GM19035 (cell line): ENCODE results near the gene ABCC3.

Source experiments
- ATAC-seq: cut with Tn5 transposase; IDR thresholded peaks from one replicate; pipeline ENCODE4 v1.9.1; 2021; ENCODE audit not compliant: unreplicated experiment

ABCC3 gene

GRCh38 chr17:50682441-50682840, 47.8 kb downstream of the ABCC3 start:
- no peak for ATAC-seq

- ATAC-seq = no peak
Measured at GRCh38 chr17:50682938-50683337, 48.3 kb downstream of the ABCC3 start.

GRCh38 chr17:50683434-50684287, 49.0 kb downstream of the ABCC3 start:
- no peak for ATAC-seq

- no peak for ATAC-seq
Measured at GRCh38 chr17:50684288-50684611, 49.6 kb downstream of the ABCC3 start.

GRCh38 chr17:50684612-50685333, 50.1 kb downstream of the ABCC3 start:
- ATAC-seq = no peak

GRCh38 chr17:50685334-50685665, 50.6 kb downstream of the ABCC3 start:
- no peak for ATAC-seq

- ATAC-seq = no peak
Measured at GRCh38 chr17:50685691-50686493, 51.2 kb downstream of the ABCC3 start.

- ATAC-seq = no peak
Measured at GRCh38 chr17:50686494-50687199, 52.0 kb downstream of the ABCC3 start.

- no peak for ATAC-seq
Measured at GRCh38 chr17:50687200-50688066, 52.8 kb downstream of the ABCC3 start.

GRCh38 chr17:50688245-50688644, 53.6 kb downstream of the ABCC3 start:
- ATAC-seq = no peak

- no peak for ATAC-seq
Measured at GRCh38 chr17:50689251-50689650, 54.6 kb downstream of the ABCC3 start.

- no peak for ATAC-seq
Measured at GRCh38 chr17:50689956-50690886, 55.5 kb downstream of the ABCC3 start.

GRCh38 chr17:50690887-50691549, 56.3 kb downstream of the ABCC3 start:
- no peak for ATAC-seq

GRCh38 chr17:50691550-50692447, 57.1 kb downstream of the ABCC3 start:
- no peak for ATAC-seq

GRCh38 chr17:50692448-50693035, 57.9 kb downstream of the ABCC3 start:
- ATAC-seq = no peak

GRCh38 chr17:50693036-50693682, 58.5 kb downstream of the ABCC3 start:
- ATAC-seq = no peak
